ENCODE data around the gene OAT. TPM values are rescaled to one million over a fixed set of nuclear protein-coding genes. Genes with fewer than 3 reads are reported as not detected.
A peak's percentile ranks its signal among the peaks of the same experiment; 100 is the strongest.

The OAT gene
- total and polyA plus RNA-seq, 9 donors, result 56.3 to 128 (median 74.6) TPM

DNA sequence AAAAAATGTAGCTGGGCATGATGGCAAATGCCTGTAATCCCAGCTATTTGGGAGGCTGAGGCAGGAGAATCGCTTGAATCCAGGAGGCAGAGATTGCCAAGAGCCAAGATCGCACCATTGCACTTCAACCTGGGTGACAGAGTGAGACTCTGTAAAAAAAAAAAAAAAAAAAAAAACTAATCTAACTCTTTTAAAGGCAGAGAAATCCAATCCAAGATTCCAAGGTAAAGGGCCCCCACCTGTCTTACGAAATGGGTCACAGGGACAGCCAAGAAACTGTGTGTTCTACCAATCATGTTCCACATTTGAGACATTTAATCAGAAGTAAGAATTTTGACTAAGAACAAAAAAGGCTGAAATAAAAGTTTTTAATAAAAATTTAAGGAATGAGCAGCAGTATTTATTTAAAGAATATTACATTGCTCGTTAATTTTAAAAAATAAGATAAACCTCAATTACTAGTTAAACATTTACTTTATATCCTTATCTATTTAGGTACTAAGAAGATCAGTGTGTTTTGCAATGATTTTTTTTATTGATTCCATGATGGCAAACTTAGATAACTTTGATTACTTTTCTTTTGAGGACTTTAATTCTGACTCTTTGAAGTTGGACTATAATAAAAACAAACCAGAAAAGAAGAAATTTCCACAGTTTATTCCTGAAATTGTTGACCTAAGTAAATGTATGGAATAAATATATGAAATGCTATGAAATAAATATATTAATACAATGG lies 6.7 kb upstream of the OAT start:
- DNase-seq, result no peak
- H3K36me3 ChIP-seq (ENCODE audit: control insufficient read depth, insufficient read depth, low read length), result no peaks in the 10 kb centered on the region
- no peaks in the 10 kb centered on the region for H3K9me3 ChIP-seq (replicated peaks; ENCODE audit: control insufficient read depth, low read depth, low read length)
- WGBS (ENCODE audit: insufficient coverage), result no CpG with 5 or more reads among the region's 4 CpGs
- H3K4me3 ChIP-seq (ENCODE audit: low read length), result no peak overlapping the region
- no peaks in the 10 kb centered on the region for H3K4me1 ChIP-seq (ENCODE audit: control insufficient read depth, insufficient read depth, low read length)
- peaks cover 39% of the 10 kb centered on the region for H3K27me3 ChIP-seq (ENCODE audit: control insufficient read depth, insufficient read depth, low read length)
- no peak overlapping the region for H3K27ac ChIP-seq (ENCODE audit: low read length)

GRCh38 chr10:124423813-124424212 lies 5.1 kb upstream of the OAT start:
- WGBS (ENCODE audit: insufficient coverage), result no CpG with 5 or more reads among the region's 5 CpGs
- no peaks in the 10 kb centered on the region for H3K36me3 ChIP-seq (ENCODE audit: control insufficient read depth, insufficient read depth, low read length)
- H3K4me1 ChIP-seq (ENCODE audit: control insufficient read depth, insufficient read depth, low read length), result peaks cover 4% of the 10 kb centered on the region
- no peak for DNase-seq
- no peak overlapping the region for H3K27ac ChIP-seq (ENCODE audit: low read length)
- no peak overlapping the region for H3K4me3 ChIP-seq (ENCODE audit: low read length)
- H3K27me3 ChIP-seq (ENCODE audit: control insufficient read depth, insufficient read depth, low read length), result peaks cover 46% of the 10 kb centered on the region
- H3K9me3 ChIP-seq (replicated peaks; ENCODE audit: control insufficient read depth, low read depth, low read length), result no peaks in the 10 kb centered on the region

DNA sequence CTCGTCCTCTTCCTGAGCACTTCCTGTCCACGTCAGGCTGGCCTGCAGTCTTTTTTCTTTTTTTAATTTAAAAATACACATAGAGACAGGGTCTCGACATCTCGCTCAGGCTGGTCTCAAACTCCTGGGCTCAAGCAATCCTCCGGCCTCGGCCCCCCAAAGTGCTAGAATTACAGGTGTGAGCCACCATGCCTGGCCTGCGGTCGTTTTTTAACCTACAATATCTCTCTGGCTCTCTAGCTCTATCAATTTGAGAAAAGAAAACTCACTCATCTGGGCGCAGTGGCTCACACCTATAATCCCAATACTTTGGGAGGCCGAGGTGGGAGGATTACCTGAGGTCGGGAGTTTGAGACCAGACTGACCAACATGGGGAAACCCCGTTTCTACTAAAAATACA lies 4.0 kb upstream of the OAT start:
- no peaks in the 10 kb centered on the region for H3K36me3 ChIP-seq (ENCODE audit: control insufficient read depth, insufficient read depth, low read length)
- peaks cover 42% of the 10 kb centered on the region for H3K27me3 ChIP-seq (ENCODE audit: control insufficient read depth, insufficient read depth, low read length)
- no peak overlapping the region for H3K4me3 ChIP-seq (ENCODE audit: low read length)
- peaks cover 9% of the 10 kb centered on the region for H3K4me1 ChIP-seq (ENCODE audit: control insufficient read depth, insufficient read depth, low read length)
- no peak overlapping the region for H3K27ac ChIP-seq (ENCODE audit: low read length)
- DNase-seq, result no peak
- WGBS (ENCODE audit: insufficient coverage), result 76% methylated on average over 6 of the region's 12 CpGs
- no peaks in the 10 kb centered on the region for H3K9me3 ChIP-seq (replicated peaks; ENCODE audit: control insufficient read depth, low read depth, low read length)

DNA sequence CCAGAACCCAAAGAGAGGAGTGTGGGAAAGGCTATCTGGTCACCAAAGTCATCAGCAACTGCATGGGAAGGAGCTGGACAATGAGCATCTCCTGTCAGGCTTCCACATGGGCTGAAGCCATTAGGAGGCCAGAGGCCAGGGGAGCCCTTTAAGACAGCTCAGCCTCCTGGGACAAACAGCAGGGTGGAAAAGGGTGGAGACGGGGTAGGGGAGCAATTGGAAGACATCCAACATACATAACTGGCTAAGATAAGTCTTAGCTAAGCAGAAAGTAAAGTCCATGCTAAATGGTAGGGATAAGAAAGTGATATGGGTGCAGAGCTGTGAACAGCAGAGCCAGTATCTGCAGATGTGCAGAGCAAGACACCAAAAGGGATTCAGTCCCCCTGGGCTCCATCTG lies 1.5 kb upstream of the OAT start:
- WGBS (ENCODE audit: insufficient coverage), result no CpG with 5 or more reads among the region's 1 CpG
- Histone ChIP-seq H3K27me3 (ENCODE audit: control insufficient read depth, insufficient read depth, low read length) (peaks cover 36% of the 10 kb centered on the region), H3K36me3 (ENCODE audit: control insufficient read depth, insufficient read depth, low read length) (no peaks in the 10 kb centered on the region), H3K9me3 (replicated peaks; ENCODE audit: control insufficient read depth, low read depth, low read length) (no peaks in the 10 kb centered on the region), H3K4me3 (ENCODE audit: low read length) (no peak overlapping the region), H3K27ac (ENCODE audit: low read length) (no peak overlapping the region), H3K4me1 (ENCODE audit: control insufficient read depth, insufficient read depth, low read length) (peaks cover 16% of the 10 kb centered on the region)
- DNase-seq, result peak; percentile 16

GRCh38 chr10:124419635-124420034 lies 912 bp upstream of the OAT start:
- DNase-seq, result no peak
- H3K4me3 ChIP-seq (ENCODE audit: low read length), result no peak overlapping the region
- no peaks in the 10 kb centered on the region for H3K36me3 ChIP-seq (ENCODE audit: control insufficient read depth, insufficient read depth, low read length)
- no peaks in the 10 kb centered on the region for H3K9me3 ChIP-seq (replicated peaks; ENCODE audit: control insufficient read depth, low read depth, low read length)
- peaks cover 20% of the 10 kb centered on the region for H3K4me1 ChIP-seq (ENCODE audit: control insufficient read depth, insufficient read depth, low read length)
- WGBS (ENCODE audit: insufficient coverage), result 80% methylated on average over 1 of the region's 10 CpGs
- H3K27me3 ChIP-seq (ENCODE audit: control insufficient read depth, insufficient read depth, low read length), result peaks cover 34% of the 10 kb centered on the region
- H3K27ac ChIP-seq (ENCODE audit: low read length), result no peak overlapping the region

DNA sequence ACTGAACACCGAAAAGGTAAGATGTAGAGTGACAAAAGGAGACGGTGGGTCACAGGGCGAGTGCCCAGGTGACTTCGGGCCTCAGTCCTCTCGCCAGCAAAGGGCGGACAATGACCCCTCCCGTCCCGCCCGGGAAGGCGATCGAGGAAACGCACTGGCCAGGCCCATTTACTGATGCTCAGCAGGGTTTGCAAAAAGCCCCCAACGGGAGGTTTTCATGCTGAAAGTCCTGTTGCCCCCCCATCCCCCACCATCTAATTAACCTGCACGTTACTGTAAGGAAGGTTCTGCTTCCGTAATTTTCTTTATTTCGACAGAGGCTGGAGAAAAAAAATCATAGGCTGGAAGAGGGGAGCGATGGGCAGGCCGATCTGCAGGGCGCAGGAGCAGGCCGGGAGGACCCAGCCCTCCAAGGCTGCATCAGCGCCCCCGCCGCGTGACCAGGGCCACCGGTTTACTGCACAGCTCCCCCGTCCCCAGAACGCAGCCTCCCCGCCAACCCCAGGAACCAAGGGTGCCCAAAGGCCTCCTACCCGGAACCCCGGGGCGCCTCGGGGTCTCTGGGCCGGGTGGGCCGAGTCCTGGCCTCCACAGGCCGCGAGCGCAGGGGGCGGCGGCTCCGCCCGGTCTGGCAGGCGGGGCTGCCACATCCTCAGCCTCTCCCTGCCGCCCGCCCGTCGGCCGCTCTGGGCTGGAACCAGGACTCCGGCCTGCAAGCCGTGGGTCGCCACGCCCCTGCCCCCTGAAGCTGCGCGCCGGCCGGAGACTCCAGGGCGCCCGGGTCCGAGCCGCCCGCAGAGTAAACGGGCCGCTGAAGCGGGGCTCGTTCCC lies 613 bp downstream of the OAT start:
- Histone ChIP-seq H3K36me3 (ENCODE audit: control insufficient read depth, insufficient read depth, low read length) (no peaks in the 10 kb centered on the region), H3K4me1 (ENCODE audit: control insufficient read depth, insufficient read depth, low read length) (peaks cover 21% of the 10 kb centered on the region)
- peak; percentile 82 for DNase-seq

DNA sequence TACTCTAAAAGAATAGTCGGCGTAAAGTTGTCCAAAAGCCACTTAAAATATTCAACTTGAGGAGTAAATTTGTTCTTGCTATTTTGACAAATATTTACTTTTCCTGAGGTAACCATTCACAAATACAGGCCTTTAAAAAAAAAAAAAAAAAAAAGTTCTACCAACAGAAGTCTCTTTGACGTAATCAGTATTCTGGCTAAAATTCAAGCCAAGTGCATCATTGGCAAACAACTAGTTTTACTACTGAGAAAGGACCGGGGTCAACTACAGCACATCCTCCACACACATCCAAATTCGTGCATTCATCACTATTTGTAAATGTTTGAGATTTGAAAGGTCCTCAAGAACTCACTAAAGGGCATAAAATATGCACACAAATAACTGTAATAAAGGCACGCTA lies 2.0 kb downstream of the OAT start:
- peak; percentile 81 for DNase-seq
- Histone ChIP-seq H3K27ac (ENCODE audit: low read length) (peak overlapping the region; percentile 42), H3K4me1 (ENCODE audit: control insufficient read depth, insufficient read depth, low read length) (peaks cover 21% of the 10 kb centered on the region), H3K4me3 (ENCODE audit: low read length) (no peak overlapping the region), H3K27me3 (ENCODE audit: control insufficient read depth, insufficient read depth, low read length) (peaks cover 21% of the 10 kb centered on the region), H3K9me3 (replicated peaks; ENCODE audit: control insufficient read depth, low read depth, low read length) (no peaks in the 10 kb centered on the region), H3K36me3 (ENCODE audit: control insufficient read depth, insufficient read depth, low read length) (peaks cover 3% of the 10 kb centered on the region)
- no CpG with 5 or more reads among the region's 6 CpGs for WGBS (ENCODE audit: insufficient coverage)

More for the DNA sequence above, 613 bp downstream of the OAT start:
- WGBS (ENCODE audit: insufficient coverage), result 2% methylated on average over 55 of the region's 64 CpGs
- Histone ChIP-seq H3K9me3 (replicated peaks; ENCODE audit: control insufficient read depth, low read depth, low read length) (no peaks in the 10 kb centered on the region), H3K27me3 (ENCODE audit: control insufficient read depth, insufficient read depth, low read length) (peaks cover 29% of the 10 kb centered on the region), H3K27ac (ENCODE audit: low read length) (peak overlapping the region; percentile 86), H3K4me3 (ENCODE audit: low read length) (peak overlapping the region; percentile 78)

DNA sequence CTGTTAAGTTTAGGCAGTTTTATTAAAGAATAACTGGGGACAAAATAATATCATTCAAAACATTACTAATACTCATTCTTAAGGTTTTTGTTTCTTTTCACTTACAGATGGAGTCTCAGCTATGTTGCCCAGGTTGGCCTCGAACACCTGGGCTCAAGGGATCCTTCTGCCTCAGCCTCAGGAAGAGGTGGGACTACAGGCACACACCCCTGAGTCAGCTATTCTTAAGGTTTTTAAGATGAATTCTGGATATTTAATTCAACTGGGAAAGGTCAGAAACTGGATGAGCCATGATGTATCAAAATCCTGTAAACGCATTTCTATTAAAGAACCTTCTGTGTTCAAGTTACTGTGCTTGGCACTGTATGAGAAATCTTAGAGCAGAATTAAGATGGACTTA lies 3.5 kb downstream of the OAT start:
- Histone ChIP-seq H3K27me3 (ENCODE audit: control insufficient read depth, insufficient read depth, low read length) (peaks cover 9% of the 10 kb centered on the region), H3K9me3 (replicated peaks; ENCODE audit: control insufficient read depth, low read depth, low read length) (no peaks in the 10 kb centered on the region), H3K36me3 (ENCODE audit: control insufficient read depth, insufficient read depth, low read length) (peaks cover 15% of the 10 kb centered on the region), H3K27ac (ENCODE audit: low read length) (no peak overlapping the region), H3K4me1 (ENCODE audit: control insufficient read depth, insufficient read depth, low read length) (peaks cover 21% of the 10 kb centered on the region), H3K4me3 (ENCODE audit: low read length) (no peak overlapping the region)
- DNase-seq, result peak; percentile 39
- WGBS (ENCODE audit: insufficient coverage), result no CpG with 5 or more reads among the region's 2 CpGs

- WGBS (ENCODE audit: insufficient coverage), result 20% methylated on average over 2 of the region's 4 CpGs
- Histone ChIP-seq H3K27me3 (ENCODE audit: control insufficient read depth, insufficient read depth, low read length) (no peaks in the 10 kb centered on the region), H3K27ac (ENCODE audit: low read length) (peak overlapping the region; percentile 52), H3K9me3 (replicated peaks; ENCODE audit: control insufficient read depth, low read depth, low read length) (no peaks in the 10 kb centered on the region), H3K4me3 (ENCODE audit: low read length) (no peak overlapping the region), H3K36me3 (ENCODE audit: control insufficient read depth, insufficient read depth, low read length) (peaks cover 17% of the 10 kb centered on the region), H3K4me1 (ENCODE audit: control insufficient read depth, insufficient read depth, low read length) (peaks cover 17% of the 10 kb centered on the region)
- DNase-seq, result peak; percentile 59
These were observed 4.6 kb downstream of the OAT start for GRCh38 chr10:124414076-124414475.

- Histone ChIP-seq H3K27ac (ENCODE audit: low read length) (no peak overlapping the region), H3K4me3 (ENCODE audit: low read length) (no peak overlapping the region), H3K36me3 (ENCODE audit: control insufficient read depth, insufficient read depth, low read length) (peaks cover 33% of the 10 kb centered on the region), H3K27me3 (ENCODE audit: control insufficient read depth, insufficient read depth, low read length) (no peaks in the 10 kb centered on the region), H3K4me1 (ENCODE audit: control insufficient read depth, insufficient read depth, low read length) (peaks cover 1% of the 10 kb centered on the region), H3K9me3 (replicated peaks; ENCODE audit: control insufficient read depth, low read depth, low read length) (no peaks in the 10 kb centered on the region)
- DNase-seq, result no peak
These were observed 9.0 kb downstream of the OAT start for GRCh38 chr10:124409696-124410095.

All from muscle of leg (tissue), 11 donors.